Upper lobe of right lung (tissue), 1 donor: ENCODE measurements around the gene PTPRM. TPM values are rescaled to one million over a fixed set of nuclear protein-coding genes. Genes with fewer than 3 reads are reported as not detected.

Source experiments
- ATAC-seq: fragments of 200-7000 bp; cut with Tn5 transposase; one replicate; pipeline ENCODE4 v1.9.1; 2020; ENCODE audit warnings: mild to moderate bottlenecking, moderate library complexity
- DNase-seq: peaks from one replicate; pipeline ENCODE4 v3.0.0-alpha.2; 2020
- H3K27ac ChIP-seq: fragments of 200-600 bp; one replicate; pipeline ENCODE4 v1.8.0; 2022
- H3K27me3 ChIP-seq: fragments of 200-600 bp; one replicate; pipeline ENCODE4 v1.8.0; 2022; ENCODE audit warnings: mild to moderate bottlenecking
- H3K36me3 ChIP-seq: fragments of 200-600 bp; one replicate; pipeline ENCODE4 v1.8.0; 2022
- H3K4me1 ChIP-seq: fragments of 200-600 bp; one replicate; pipeline ENCODE4 v1.8.0; 2022
- H3K4me3 ChIP-seq: fragments of 200-600 bp; one replicate; pipeline ENCODE4 v1.8.0; 2022; ENCODE audit warnings: mild to moderate bottlenecking
- H3K9me3 ChIP-seq: fragments of 200-600 bp; one replicate; pipeline ENCODE4 v1.8.0; 2022
- CTCF ChIP-seq: fragments of 200-600 bp; IDR thresholded peaks from one replicate; pipeline ENCODE4 v1.8.0; 2022; ENCODE audit warnings: antibody characterized with exemption
- intact Hi-C: fragments of 100-400 bp; cut with DNase I; formaldehyde crosslinking; loops from one replicate; pipeline ENCODE4 v1.11.0; 2022
- total RNA-seq: library from RNA; stranded (reverse); fragmentation: NEBNext Ultra II Directional; extraction: Animal tissue kit (Norgen Biotek cat#: 25700); gene quantifications from one replicate; pipeline ENCODE4 v1.2.1, GENCODE V29; 2021
- donor health status: DM: no; HTN: yes; CAD: no; lungs with severe emphysema.

Gene PTPRM
- total RNA-seq, 1 donor from 2014 or later: 99.3 TPM

- Histone ChIP-seq H3K27me3 (no peaks in the 10 kb centered on the region), H3K36me3 (no peaks in the 10 kb centered on the region), H3K4me1 (peaks cover 11% of the 10 kb centered on the region), H3K9me3 (no peaks in the 10 kb centered on the region), H3K27ac (peak overlapping the region; percentile 18), H3K4me3 (no peak overlapping the region)
- no peak for TF ChIP-seq CTCF
- ATAC-seq (no peak), DNase-seq (no peak)
- intact Hi-C loops: no loop called here
Observed at GRCh38 chr18:7870266-7870665, 303.1 kb downstream of the PTPRM start.

- peak; percentile 71 for ATAC-seq
- no peaks in the 10 kb centered on the region for H3K27me3 ChIP-seq
- no peak for TF ChIP-seq CTCF
- H3K27ac ChIP-seq: peak overlapping the region; percentile 18
- no peak for DNase-seq
- no peaks in the 10 kb centered on the region for H3K36me3 ChIP-seq
- peaks cover 11% of the 10 kb centered on the region for H3K4me1 ChIP-seq
- intact Hi-C loops: no loop called here
- no peak overlapping the region for H3K4me3 ChIP-seq
- H3K9me3 ChIP-seq: no peaks in the 10 kb centered on the region
Observed at GRCh38 chr18:7870855-7871254, 303.7 kb downstream of the PTPRM start.

GRCh38 chr18:7871560-7872456, 304.7 kb downstream of the PTPRM start:
- TF ChIP-seq CTCF: no peak
- ATAC-seq: peak; percentile 90
- intact Hi-C loops: no loop called here

GRCh38 chr18:7872569-7872968, 305.5 kb downstream of the PTPRM start:
- H3K36me3 ChIP-seq: no peaks in the 10 kb centered on the region
- no peaks in the 10 kb centered on the region for H3K9me3 ChIP-seq
- H3K4me3 ChIP-seq: no peak overlapping the region
- ATAC-seq (peak; percentile 74), DNase-seq (no peak)
- peaks cover 11% of the 10 kb centered on the region for H3K4me1 ChIP-seq
- intact Hi-C loops: no loop called here
- H3K27ac ChIP-seq: peak overlapping the region; percentile 18
- TF ChIP-seq CTCF: no peak
- no peaks in the 10 kb centered on the region for H3K27me3 ChIP-seq

More at GRCh38 chr18:7871560-7872456, 304.7 kb downstream of the PTPRM start:
- Histone ChIP-seq H3K27ac (peak overlapping the region; percentile 18), H3K9me3 (no peaks in the 10 kb centered on the region), H3K36me3 (no peaks in the 10 kb centered on the region), H3K27me3 (no peaks in the 10 kb centered on the region), H3K4me1 (peaks cover 11% of the 10 kb centered on the region), H3K4me3 (no peak overlapping the region)
- no peak for DNase-seq

- H3K4me3 ChIP-seq: no peak overlapping the region
- TF ChIP-seq CTCF: no peak
- no peaks in the 10 kb centered on the region for H3K27me3 ChIP-seq
- H3K27ac ChIP-seq: peak overlapping the region; percentile 14
- no peaks in the 10 kb centered on the region for H3K36me3 ChIP-seq
- H3K4me1 ChIP-seq: peaks cover 11% of the 10 kb centered on the region
- no peak for DNase-seq
- ATAC-seq: no peak
- intact Hi-C loops: no loop called here
- H3K9me3 ChIP-seq: no peaks in the 10 kb centered on the region
Observed at GRCh38 chr18:7873316-7873715, 306.2 kb downstream of the PTPRM start.
